Lung (tissue), 13 donors: ENCODE measurements around the gene CAPN3. TPM values are rescaled to one million over a fixed set of nuclear protein-coding genes. Genes with fewer than 3 reads are reported as not detected.

Source experiments
- ATAC-seq: fragments of 200-7000 bp; cut with Tn5 transposase; one replicate; pipeline ENCODE4 v1.9.1; 2020; ENCODE audit warnings: moderate number of reproducible peaks; ENCODE audit not compliant: insufficient read depth, low FRiP score
- DNase-seq, 3 donors: peaks; one replicate each; pipeline ENCODE4 v3.0.0-alpha.2; 2013 to 2017
- H3K27ac ChIP-seq, 2 donors: one replicate each; pipeline ENCODE4 v1.5.1; 2013; ENCODE audit warnings: mild to moderate bottlenecking in 2 of 2, moderate library complexity in 2 of 2, control low read depth in 1 of 2, inconsistent platforms in 1 of 2, low read depth in 1 of 2, low read length in 1 of 2
- H3K27me3 ChIP-seq, 3 donors: one replicate each; pipeline ENCODE4 v1.5.1; 2013; ENCODE audit warnings: low read length in 2 of 3; ENCODE audit not compliant: control insufficient read depth in 3 of 3, insufficient read depth in 3 of 3
- H3K36me3 ChIP-seq, 4 donors: one replicate each; pipeline ENCODE4 v1.5.1; 2013; ENCODE audit warnings: low read length in 4 of 4, mild to moderate bottlenecking in 1 of 4, moderate library complexity in 1 of 4; ENCODE audit not compliant: control insufficient read depth in 4 of 4, insufficient read depth in 4 of 4
- H3K4me1 ChIP-seq, 5 donors: one replicate each; pipeline ENCODE4 v1.5.1; 2013; ENCODE audit warnings: low read length in 5 of 5, mild to moderate bottlenecking in 2 of 5, moderate library complexity in 1 of 5; ENCODE audit not compliant: control insufficient read depth in 5 of 5, insufficient read depth in 5 of 5
- H3K4me3 ChIP-seq: one replicate; pipeline ENCODE4 v1.5.1; 2013; ENCODE audit warnings: mild to moderate bottlenecking, control low read depth, moderate library complexity
- H3K9ac ChIP-seq, 2 donors: one replicate each; pipeline ENCODE4 v1.5.1; 2013; ENCODE audit warnings: low read length in 2 of 2, control low read depth in 1 of 2; ENCODE audit not compliant: insufficient read depth in 1 of 2
- H3K9me3 ChIP-seq, 4 donors: one replicate each; pipeline ENCODE4 v1.5.1; 2013; ENCODE audit warnings: low read length in 3 of 4, mild to moderate bottlenecking in 1 of 4, moderate library complexity in 1 of 4; ENCODE audit not compliant: control insufficient read depth in 4 of 4, insufficient read depth in 3 of 4
- CTCF ChIP-seq: IDR thresholded peaks from 2 replicates; pipeline ENCODE4 v1.5.1; 2012; ENCODE audit warnings: mild to moderate bottlenecking; ENCODE audit errors: control extremely low read depth, extremely low read depth
- WGBS, 2 donors: extraction: QIAGEN DNeasy Blood & Tissue Kit; methylation state at CpG; one replicate each; pipeline ENCODE4 v1.1.7; 2013; 5-methylcytosine and 5-hydroxymethylcytosine counted together
- polyA plus RNA-seq, 2 donors: library from polyadenylated mRNA; stranded (reverse); fragments of 200-250 nt; gene quantifications; one replicate each; pipeline ENCODE4 v1.2.1, GENCODE V29; 2013
- small RNA-seq: library from RNA; depleted of rRNA; stranded (forward); fragments of <200 nt; gene quantifications from one replicate; pipeline ENCODE3, GENCODE V24; 2014; ENCODE audit warnings: low replicate concordance
- total RNA-seq, 2 donors: library from RNA; depleted of rRNA in 1 of 2; stranded (reverse); fragments of >200 nt in 1 of 2; gene quantifications; one replicate each; pipeline ENCODE4 v1.2.1, GENCODE V29; 2014 to 2021
- donor health status: control.
- donor health status: control.
- donor health status: Bipolar disorder and iron deficiency.
- donor health status: healthy.
- donor health status: DM: yes; HTN: yes; CAD: no.

The CAPN3 gene
- total and polyA plus RNA-seq, 4 donors = 12.1 to 56.6 (median 24.7) TPM

GRCh38 chr15:42461261-42461660 is 102.0 kb downstream of the CAPN3 start:
- no peak for TF ChIP-seq CTCF
- Histone ChIP-seq H3K36me3 (peaks cover 5 to 8% (median 6%) of the 10 kb centered on the region in 4 donors), H3K27ac (peak overlapping the region in 1 of 2 donors; percentile 6), H3K4me3 (no peak overlapping the region), H3K27me3 (no peaks in the 10 kb centered on the region), H3K4me1 (peaks cover 1 to 20% (median 8%) of the 10 kb centered on the region in 5 donors), H3K9me3 (no peaks in the 10 kb centered on the region), H3K9ac (no peak overlapping the region)
- ATAC-seq (no peak), DNase-seq (no peak)
- 60 to 66% methylated on average over 3 of the region's 3 CpGs for WGBS, 2 donors

Small RNA genes lying within 50 kb of the gene (small RNA-seq; reads per million reads assigned to genes)
- not detected for gene RNU6-188P

Other genes starting within 250 kb of the CAPN3 start
- gene PLA2G4F, start 202.9 kb upstream of the CAPN3 start, total RNA-seq = 100 to 1,000 TPM in 1 of 2 donors, 10 to 100 TPM in 1; 10.9 to 116 TPM
- gene PLA2G4F, start 202.9 kb upstream of the CAPN3 start, polyA plus RNA-seq = 10 to 100 TPM; 18.9 to 64.7 TPM
- 10 to 100 TPM; 63.8 to 99.1 TPM for gene VPS39, start 151.2 kb upstream of the CAPN3 start, total RNA-seq
- gene VPS39, start 151.2 kb upstream of the CAPN3 start, polyA plus RNA-seq = 10 to 100 TPM; 29.4 to 39.3 TPM
- 100 to 1,000 TPM in 1 of 2 donors, 10 to 100 TPM in 1; 73.9 to 105 TPM for gene GANC, start 86.3 kb upstream of the CAPN3 start, total RNA-seq
- gene GANC, start 86.3 kb upstream of the CAPN3 start, polyA plus RNA-seq = 10 to 100 TPM; 19.6 to 33.4 TPM
- 100 to 1,000 TPM; 110 to 196 TPM for gene TMEM87A, start 86.1 kb upstream of the CAPN3 start, total RNA-seq
- gene TMEM87A, start 86.1 kb upstream of the CAPN3 start, polyA plus RNA-seq = 10 to 100 TPM; 50.3 to 63.8 TPM
- 10 to 100 TPM; 63.6 to 67.5 TPM for gene ZNF106, start 131.6 kb downstream of the CAPN3 start, total RNA-seq
- 10 to 100 TPM; 10.9 to 18.8 TPM for gene ZNF106, start 131.6 kb downstream of the CAPN3 start, polyA plus RNA-seq
- gene SNAP23, start 136.1 kb downstream of the CAPN3 start, total RNA-seq = 10 to 100 TPM; 59.3 to 96.0 TPM
- gene SNAP23, start 136.1 kb downstream of the CAPN3 start, polyA plus RNA-seq = 10 to 100 TPM; 58.2 to 66.5 TPM
- gene LRRC57, start 189.3 kb downstream of the CAPN3 start, total RNA-seq = 10 to 100 TPM; 27.3 to 31.9 TPM
- 10 to 100 TPM in 1 of 2 donors, 1 to 10 TPM in 1; 6.9 to 10.9 TPM for gene LRRC57, start 189.3 kb downstream of the CAPN3 start, polyA plus RNA-seq
- gene HAUS2, start 189.3 kb downstream of the CAPN3 start, total RNA-seq = 10 to 100 TPM; 19.4 to 32.3 TPM
- 10 to 100 TPM; 12.9 to 13.5 TPM for gene HAUS2, start 189.3 kb downstream of the CAPN3 start, polyA plus RNA-seq
- gene STARD9, start 216.1 kb downstream of the CAPN3 start, total RNA-seq = 10 to 100 TPM; 12.3 to 27.6 TPM
- gene STARD9, start 216.1 kb downstream of the CAPN3 start, polyA plus RNA-seq = 1 to 10 TPM; 2.4 to 9.3 TPM